ENCODE measurements around the gene MED27.

The MED27 gene

DNA sequence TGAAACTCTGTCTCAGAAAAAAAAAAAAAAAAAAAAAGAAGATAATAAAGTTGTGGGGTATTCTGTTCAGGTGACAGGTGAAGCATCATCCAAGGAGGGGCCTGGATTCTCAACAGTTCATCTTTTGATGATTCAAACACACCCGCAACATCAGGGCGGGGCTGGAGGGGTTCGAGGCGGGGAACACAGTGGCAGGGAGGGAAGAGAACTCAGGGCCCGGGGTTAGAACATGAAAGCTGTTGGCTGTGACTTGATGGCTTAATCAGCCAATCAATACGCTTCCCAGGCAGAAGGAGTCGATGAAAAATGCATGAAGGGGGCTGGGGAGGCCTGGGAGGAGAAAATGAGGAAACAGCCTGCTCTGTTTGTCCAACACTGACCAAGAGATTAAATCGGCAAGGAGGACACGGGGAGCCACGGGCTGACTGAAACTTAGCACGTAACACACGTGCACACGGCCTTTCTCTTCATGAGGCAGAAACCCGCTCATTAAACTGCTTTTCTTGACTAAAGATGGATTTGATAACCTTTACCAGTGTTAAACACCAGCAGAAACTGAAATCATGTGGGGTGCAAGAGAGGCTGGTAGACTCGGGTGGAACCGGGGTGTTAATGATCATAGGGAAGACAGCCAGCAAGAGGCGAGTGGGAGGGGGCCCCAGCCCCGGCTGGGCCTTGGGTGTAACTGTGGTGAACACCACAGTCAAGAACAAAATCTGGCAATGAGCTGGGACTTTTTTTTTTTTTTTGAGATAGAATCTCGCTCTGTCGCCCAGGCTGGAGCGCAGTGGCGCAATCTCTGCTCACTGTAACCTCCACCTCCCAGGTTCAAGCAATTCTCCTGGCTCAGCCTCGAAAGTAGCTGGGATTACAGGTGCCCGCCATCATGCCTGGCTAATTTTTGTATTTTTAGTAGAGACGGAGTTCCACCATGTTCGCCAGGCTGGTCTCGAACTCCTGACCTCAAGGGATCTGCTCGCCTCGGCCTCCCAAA, 234.1 kb downstream of the MED27 start:
- no peak for DNase-seq

DNA sequence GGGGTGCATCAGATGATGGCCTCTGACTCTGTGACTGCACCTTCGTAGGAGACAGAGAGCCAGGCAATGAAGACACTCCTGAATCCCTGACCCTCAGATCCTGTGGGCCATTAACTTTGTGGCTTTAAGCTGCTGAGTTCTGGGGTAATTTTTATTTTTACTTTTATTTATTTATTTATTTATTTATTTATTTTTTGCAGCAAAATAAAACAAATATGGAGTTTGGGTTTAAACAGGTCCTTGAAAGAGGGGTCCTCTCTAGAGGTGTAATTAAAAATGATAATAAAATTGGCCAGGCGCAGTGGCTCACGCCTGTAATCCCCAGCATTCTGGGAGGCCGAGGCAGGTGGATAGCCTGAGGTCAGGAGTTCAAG, 234.9 kb downstream of the MED27 start:
- no peak for DNase-seq

DNA sequence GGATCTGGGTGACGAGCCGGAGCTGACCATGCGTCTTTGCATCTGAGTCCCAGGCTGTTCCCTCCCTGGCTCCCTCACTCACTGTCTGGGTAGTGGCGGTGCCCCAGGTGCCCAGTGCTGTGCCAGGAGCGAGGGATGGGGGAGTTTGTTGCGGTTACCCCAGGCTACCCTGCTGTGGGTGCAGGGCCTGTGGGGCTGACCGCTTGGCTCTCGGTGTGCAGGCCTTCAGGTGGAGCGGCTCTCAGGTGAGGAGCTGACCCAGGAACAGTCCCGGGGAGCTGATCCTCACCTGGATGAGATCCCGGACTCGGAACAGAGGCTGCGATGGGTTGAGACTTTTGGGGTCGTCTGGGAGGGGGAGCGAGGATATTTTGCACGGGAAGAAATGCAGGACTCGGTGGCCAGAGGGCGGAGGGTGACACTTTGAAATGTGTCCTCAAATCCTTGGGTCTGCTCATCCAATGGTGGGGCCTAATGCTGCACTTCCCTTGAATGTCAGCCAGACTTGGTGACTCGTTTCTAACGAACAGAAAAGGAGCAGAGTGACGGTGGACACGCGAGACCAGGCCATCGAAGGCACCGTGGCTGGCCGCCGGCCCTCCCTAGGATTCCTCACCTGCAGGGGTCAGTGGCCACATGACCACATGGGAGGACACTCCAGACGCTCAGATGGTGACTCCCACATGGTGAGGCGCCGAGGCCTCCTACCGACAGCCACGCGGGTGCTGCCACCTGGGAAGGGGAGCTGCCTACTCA, 235.5 kb downstream of the MED27 start:
- DNase-seq: no peak

DNA sequence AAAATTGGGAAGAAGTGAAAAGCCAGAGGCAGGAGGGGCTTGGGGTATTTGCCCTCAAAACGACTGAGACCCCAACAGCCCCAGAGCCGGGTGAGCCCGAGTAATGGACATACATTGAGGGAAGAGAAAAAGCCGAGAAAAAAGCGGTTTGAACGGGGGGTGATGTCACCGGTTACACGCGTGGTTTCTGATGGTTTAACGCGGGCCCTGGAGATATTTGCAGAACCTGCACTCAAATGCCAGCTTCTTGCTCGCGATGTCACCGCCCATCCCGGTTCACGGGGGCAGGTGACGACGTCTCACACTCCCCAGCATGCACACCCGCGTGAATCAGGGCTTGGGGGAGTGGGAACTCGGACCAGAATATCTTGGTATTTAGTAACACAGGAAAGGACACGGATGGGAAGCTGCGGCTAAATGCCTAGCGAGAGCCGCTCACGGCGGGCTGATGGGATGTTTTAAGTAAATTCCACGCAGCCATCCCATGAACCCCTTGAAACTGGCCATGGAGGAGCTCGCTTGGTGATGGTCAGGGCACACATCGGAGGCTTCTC, 237.8 kb downstream of the MED27 start:
- no peak for DNase-seq

DNA sequence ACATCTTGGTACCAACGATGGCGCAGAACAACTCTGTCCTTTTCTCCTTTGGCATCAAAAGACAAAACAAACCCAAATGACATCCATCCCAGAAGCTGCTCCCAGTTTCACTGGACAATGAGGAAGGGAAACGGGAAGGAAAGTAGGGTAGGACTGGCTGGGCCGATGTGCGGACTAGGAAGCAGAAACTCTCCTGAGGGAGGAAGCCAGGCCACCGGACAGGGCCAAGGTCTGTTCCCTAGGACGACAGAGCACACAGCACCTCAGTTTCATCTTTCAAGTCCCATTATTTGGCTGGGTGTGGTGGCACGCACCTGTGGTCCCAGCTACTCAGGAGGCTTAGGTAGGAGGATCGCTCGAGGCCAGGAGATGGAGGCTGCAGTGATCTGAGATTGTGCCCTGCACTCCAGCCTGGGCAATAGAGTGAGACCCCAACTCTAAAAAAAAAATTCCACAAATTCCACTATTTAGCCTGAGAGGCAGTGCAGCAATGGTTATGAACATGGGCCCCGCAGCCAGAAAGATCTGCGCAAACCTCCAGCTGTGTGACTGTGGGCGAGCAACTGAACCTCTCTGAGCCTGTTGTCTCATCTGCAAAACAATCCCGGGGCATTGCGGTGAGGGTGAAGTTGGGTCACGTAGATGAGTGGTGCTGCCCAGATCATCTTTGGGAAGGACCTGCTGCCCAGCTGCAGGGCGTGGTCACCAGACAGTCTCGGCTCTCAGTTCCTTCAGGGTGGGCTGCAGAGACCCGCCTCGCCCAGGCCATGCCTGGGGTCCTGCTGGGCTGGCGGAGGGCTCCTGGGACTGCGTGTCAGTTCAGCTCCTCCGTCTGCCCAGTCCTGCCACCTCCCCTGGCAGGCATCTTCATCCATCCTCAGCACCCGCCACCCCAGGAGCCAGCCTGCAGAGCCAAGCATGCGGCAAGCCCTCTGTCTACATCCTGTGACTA, 238.6 kb downstream of the MED27 start:
- no peak for DNase-seq

DNA sequence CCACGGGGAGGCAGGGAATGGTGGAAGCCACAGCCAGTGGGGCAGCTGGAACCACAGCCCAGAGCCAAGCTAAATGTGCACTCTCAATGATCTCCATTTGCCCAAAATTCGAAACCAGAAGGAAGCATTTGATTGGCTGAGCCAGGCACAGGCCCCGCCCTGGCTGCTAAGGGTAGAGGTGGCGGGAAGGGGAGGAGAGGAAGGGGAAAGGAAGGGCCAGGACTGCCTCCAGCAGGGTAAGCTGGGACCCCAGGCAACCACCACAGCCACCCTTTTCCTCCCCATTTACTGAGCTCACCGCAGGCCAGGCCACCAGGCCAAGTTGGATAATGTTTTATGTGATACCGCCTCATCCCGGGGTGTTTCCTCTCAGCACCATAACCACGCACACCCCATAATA, 239.4 kb downstream of the MED27 start:
- DNase-seq: no peak

DNA sequence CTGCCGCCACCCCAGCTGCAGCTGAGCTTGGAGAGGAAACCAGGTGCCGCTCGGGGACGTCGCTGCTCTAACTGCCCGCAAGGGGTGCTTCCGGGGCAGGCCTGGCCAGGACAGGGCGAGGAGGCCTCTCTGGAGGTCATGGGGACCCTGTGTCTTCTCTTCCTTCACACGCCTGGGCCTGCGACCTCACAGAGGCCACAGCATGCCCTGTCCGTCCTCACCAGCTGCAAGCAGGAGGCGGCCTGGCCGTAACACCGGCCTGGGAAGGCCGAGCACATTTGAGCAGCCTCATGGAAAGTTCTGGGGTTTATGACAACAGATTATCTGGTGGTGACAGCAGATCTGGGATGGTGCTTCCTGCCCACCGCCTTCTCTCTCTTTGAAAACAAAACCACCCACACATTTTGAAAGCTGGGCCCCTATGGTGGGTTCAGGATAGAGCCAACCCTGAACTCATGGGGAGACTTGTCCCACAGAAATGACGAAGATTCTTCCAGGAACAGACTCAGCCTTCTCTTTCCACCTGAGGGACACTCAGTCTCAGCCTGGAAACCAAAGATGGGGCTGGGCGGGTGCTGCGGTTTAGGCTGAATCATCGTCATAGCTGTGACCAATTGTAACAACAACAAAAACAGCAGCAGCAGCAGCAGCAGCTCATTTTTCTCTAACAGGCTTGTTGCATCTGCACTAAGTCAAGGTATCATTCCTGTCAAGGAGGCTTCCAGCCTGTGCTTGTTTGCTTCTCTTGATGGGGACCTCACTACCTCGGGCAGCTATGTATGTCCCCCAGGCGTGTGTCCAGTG, 240.2 kb downstream of the MED27 start:
- DNase-seq: no peak

DNA sequence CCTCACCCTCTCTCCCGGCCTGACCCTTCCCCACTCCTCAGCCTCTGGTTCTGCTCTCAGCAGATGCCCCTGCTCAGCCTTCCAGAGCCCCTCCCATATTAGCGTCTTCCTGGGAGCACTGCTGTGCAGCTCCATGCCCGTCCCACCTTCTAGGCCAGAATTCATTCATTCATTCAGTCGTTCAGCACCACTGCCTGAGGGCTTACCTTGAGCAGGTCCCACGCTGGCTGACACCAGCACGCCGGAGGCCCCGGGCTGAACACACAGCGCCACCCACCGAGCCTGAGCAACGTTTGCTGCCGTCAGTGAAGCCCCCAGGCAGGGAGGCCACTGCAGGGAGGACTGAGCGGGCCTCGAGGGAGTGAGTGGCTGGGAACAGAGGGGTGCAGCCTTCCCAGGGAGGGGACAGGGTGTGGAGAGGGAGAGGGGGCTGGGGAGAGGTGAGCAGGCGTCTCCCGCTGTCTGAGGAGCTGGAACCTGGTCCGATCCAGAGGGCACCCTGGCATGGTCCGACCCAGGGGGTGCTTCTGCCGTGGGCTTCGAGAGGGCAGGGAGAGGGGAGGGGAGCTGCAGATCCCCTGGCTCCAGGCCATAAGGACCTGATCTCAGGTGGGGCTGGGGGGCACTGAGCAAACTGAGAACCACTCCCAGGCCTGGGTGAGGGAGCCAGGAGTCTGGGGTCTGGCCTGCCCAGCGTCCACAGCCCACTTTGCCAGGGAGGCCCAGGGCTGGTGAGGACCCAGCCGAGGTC, 241.0 kb downstream of the MED27 start:
- no peak for DNase-seq

DNA sequence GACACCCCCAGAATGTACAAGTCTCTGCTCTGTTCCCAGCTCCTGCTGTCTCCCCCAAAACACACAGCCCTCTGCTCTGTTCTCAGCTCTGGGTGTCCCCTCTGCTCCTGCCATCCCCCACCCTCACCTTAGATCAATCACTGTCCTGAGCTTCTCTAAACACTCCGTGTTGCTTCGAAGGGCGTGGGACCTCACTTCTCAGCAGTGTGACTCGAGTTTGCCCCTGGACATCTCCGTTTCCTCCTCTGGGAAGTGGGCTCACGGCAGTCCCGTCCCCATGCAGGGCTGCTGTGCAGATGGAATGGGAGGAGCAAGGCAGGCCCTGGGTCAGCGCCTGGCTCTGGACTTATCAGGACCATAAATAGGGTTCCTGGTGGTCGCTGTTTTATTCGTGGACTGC, 241.8 kb downstream of the MED27 start:
- no peak for DNase-seq

DNA sequence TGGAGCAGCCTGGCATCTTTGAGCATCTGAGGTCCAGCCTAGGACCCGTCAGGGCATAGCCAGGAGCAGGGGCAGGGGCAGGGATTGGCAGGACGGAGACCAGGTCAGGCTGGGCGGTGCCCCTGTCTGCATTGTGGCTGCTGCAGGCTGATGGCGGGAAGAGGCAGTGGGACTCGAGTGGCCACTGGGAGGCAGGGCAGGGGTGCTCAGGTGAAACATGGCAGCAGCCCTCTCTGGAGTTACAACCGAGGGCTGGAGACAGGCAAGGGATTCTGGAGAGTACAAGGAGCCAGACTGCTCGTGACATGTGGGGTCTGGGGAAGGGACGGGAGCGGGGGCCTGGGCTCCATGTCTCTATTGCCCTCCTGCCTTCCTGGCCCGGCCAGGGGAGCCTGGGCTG, 242.4 kb downstream of the MED27 start:
- DNase-seq: no peak

DNA sequence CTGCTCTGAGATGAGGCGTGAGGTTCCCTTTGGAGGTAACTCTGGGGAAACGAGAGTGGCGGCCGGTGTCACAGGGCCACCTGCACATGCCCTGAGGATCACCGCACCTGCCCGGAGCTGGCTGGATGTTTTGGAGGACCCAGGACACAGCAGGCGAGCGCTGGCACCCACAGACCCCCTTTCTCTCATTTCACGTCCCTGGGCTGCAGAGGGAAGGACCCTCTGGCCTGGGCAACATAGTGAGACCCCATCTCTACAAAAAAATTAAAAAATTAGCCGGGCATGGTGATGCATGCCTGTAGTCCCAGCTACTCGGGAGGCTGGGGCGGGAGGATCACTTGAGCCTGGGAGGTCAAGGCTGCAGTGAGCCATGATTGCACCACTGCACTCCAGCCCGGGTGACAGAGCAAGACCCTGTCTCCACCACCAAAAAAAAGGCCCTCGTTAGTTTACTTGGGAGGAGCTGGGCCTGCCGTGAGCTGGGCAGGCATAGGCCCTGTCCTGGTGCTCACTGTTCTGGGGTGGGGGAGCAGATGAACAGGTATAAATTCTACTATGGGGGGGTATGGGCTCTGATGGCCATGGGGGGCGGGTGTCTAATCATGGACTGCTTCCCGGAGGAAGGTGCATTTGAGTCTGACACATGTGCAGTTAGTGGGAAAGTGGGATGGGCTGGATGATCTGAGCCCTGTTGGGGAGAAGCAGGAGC, 242.9 kb downstream of the MED27 start:
- no peak for DNase-seq

DNA sequence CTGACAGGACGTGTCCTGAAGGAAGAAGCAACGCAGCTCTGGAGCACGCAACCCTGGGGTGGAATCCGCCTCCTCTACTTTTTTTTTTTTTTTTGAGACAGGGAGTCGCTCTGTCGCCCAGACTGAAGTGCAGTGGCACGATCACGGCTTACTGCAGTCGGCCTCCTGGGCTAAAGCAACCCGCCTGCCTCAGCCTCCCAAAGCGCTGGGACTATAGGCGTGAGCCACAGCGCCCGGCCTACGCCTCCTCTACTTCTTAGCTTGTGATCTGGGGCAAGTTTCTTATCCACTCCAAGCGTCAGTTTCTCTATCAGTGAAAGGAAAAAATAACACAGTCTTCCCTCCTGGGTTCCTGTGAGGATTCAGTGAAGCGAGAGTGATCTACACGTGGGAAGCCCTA, 243.6 kb downstream of the MED27 start:
- no peak for DNase-seq

DNA sequence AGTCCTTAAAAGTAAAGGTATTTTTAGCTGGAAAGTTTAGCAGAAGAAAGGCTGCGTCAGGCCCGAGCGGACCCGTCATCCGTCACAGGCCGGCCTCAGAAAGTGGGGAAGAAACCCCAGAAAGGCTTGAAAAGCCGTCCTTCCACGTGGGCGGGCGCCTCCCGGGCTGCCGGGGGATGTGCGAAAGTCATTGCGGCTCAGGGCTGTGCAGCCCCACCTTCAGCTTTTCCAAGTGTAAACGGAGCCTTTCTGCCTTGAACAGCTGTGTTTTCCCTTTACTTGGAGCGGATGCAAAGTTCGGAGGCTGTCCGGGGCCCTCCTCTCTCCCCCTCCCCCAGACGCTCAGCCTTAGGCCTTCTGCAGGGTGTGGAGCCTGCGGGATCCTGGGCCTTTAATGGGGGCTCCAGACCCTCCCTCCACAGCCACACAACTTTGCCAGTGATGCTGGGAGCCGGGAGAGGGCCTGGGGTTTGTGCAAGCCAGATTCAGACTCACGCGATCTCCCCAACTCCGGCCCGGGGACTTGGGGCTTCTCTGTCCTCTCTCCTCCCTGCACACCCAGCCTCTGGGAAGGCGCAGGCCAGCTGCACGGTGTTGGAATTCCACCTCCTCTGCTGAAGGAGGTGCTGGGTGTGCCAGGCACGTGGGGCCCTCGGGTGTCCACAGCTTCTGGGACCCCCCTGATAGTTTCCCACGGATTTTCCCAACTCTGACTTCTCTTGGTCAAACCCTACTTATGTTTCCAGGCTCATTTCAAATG, 244.3 kb downstream of the MED27 start:
- DNase-seq: no peak

DNA sequence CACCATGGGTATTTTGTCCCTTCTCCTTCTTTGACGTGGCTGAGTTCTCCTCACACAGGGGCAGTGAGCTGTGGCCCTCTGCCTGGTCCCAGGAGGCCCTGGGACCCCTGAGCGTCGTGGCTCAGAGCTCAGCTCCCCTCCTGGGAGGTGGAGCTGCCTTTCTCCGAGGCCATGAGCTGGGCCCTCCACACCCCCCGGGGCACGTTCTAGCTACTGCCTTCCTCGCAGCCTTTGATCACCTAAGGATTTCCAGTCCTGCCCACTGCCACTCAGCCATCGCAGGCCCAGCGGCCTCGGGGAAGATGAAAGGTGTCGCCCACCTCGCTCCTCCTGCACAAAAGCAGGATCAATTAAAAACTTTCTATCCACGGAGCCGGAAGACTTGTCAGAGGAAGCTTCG, 244.9 kb downstream of the MED27 start:
- DNase-seq: no peak

DNA sequence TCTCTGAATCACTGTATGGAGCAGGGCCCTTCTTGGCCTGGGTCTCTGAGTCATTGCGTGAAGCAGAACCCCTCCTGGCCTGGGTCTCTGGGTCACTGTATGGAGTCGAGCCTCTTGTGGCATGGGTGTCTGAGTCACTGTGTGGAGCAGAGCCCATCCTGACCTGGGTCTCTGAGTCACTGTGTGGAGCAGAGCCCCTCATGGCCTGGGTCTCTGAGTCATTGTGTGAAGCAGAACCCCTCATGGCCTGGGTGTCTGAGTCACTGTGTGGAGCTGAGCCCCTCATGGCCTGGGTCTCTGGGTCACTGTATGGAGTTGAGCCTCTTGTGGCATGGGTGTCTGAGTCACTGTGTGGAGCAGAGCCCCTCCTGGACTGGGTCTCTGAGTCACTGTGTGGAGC, 245.8 kb downstream of the MED27 start:
- no peak for DNase-seq

DNA sequence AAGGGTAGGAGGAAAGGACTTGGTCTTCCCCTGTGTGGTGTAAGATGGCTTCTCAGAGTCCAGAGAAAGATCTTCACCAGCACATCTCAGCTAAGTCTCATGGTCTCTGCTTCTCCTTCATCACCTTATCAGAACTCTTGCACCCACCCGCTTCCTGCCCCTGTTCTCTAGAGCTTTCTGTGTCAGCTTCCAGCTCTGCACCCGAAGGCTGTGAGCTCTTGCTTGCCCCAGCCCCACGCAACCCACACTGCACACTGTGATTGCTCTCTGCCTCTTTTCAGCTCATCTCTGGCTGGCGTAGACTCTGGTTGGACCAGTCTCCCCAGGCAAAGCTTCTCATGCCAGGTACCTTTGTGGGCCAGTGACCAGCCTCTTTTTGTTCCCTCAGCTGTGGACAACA, 246.6 kb downstream of the MED27 start:
- DNase-seq: no peak

DNA sequence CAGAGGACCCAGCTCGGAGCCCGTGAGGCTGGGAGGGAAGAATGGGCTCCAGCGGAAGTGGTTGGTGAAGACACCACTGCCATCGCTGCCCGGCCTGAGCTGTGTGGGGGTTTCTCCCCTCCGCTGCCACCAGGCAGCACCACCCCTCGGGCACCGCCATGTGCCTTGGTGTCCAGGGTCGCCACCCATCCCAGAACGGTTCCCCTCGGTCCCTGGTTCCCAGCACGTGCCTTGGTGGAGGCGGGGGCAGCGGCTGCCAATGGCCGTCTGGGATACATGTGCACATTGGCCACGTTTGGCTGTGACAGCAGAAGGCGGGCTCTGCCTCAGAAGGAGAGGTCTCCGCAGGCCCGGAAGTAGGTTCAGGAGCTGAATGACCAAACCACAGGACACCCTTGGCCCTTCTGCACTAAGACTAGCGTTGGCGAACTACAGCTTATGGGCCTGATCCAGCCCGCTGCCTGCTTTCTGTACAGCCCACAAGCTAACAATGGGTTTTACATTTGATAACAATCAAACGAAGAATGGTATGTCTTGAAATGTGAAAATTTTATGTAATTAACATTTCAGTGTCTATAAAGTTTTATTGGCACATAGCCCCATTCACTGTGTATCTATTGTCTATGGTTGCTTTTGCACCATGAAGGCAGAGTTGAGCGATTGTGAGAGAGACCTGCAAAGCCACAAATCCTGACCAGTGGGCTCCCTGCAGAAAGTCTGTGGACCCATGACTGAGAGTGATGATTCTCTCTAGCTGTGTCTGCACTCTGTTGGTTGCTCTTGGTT, 248.1 kb downstream of the MED27 start:
- no peak for DNase-seq

DNA sequence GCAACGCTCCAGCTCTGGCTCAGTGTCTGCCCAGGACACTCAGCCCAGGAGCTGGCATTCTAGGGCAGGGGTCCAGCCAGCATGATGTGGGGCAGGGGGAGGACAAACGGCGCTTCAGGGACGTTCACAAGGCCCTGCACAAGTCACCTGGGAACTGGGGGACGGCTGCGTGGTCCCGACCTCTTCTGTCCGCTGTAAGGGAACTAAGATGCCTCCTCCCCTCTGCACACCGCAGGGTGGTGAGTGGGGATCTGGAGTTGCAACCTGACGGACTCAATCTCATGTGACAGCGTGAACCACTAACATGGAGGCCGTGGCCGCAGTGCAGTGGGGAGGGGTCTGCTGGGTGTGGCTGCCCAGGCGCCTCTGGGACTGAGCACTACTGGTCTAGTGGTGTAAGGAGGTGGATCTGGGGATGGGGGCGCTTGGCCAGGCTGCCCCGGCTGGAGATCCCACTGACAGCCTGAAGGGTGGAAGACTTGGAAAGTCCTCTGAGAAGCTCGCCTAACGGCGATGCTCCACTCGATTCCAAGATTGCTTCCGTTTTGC, 251.8 kb downstream of the MED27 start:
- no peak for DNase-seq
